ENCODE data around the gene FEN1. TPM values are rescaled to one million over a fixed set of nuclear protein-coding genes. Genes with fewer than 3 reads are reported as not detected.

The FEN1 gene
- total RNA-seq, 4 donors from 2014 or later: 5.0 to 10.2 (median 7.5) TPM

DNA sequence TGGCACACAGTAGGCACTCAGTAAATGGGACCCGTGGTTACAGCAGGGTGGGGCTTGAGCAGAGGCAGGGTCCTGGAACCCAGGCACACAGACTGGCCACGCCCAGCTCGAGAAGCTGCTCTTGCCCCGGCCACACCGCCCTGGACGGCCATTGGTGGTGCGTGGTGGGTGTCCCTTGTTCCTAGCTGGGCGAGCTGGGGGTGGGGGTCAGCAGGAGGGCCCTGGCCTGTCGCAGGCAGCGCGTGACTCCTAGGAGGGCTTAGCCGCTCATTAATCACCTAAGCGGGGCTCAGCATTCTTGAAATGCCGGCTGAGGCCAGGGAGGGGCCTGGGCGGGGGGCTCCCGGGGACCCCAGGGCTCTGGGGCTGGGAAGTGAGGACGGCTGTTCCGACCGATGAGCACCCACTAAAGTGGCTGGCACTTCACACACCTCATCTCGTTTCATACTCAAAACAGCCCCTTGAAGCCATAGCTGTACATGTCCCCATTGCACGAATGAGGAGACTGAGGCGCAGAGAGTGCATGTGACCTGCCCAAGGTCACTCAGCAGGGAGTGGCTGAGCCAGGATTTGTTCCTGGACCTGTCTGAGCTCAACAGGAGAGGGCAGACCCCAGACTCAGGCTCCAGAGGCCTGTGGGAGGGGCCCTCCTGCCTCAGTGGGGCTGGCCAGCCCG lies 28.6 kb upstream of the FEN1 start:
- intact Hi-C loops (cut with DNase I): no loop called here
- Histone ChIP-seq H3K36me3 (no peaks in the 10 kb centered on the region), H3K9me3 (no peaks in the 10 kb centered on the region), H3K27me3 (peaks cover 0 to 49% (median 5%) of the 10 kb centered on the region in 4 donors), H3K27ac (replicated peaks in 1 of 4) (no peak overlapping the region), H3K4me3 (no peak overlapping the region), H3K4me1 (no peaks in the 10 kb centered on the region)
- TF ChIP-seq EP300 (IDR thresholded peaks at IDR 0.05) (no peak), POLR2A (IDR thresholded peaks at IDR 0.05; ENCODE audit: low read depth) (no peak), POLR2AphosphoS5 (IDR thresholded peaks at IDR 0.05) (no peak), CTCF (IDR thresholded peaks at IDR 0.05) (no peak)
- no peak for DNase-seq (ENCODE audit: extremely low spot score)
- WGBS: 61% methylated on average over 9 of the region's 23 CpGs

GRCh38 chr11:61764606-61765260 lies 28.0 kb upstream of the FEN1 start:
- no peak overlapping the region for H3K27ac ChIP-seq (replicated peaks in 1 of 4)
- no peaks in the 10 kb centered on the region for H3K9me3 ChIP-seq
- DNase-seq (ENCODE audit: extremely low spot score): no peak
- no peak overlapping the region for H3K4me3 ChIP-seq
- H3K27me3 ChIP-seq: peaks cover 0 to 49% (median 5%) of the 10 kb centered on the region in 4 donors
- WGBS: 56% methylated on average over 10 of the region's 22 CpGs
- H3K4me1 ChIP-seq: peaks cover 0 to 5% (median 2%) of the 10 kb centered on the region in 4 donors
- no peaks in the 10 kb centered on the region for H3K36me3 ChIP-seq
- intact Hi-C loops (cut with DNase I): no loop called here
- TF ChIP-seq POLR2AphosphoS5 (IDR thresholded peaks at IDR 0.05) (no peak), POLR2A (IDR thresholded peaks at IDR 0.05; ENCODE audit: low read depth) (no peak), CTCF (IDR thresholded peaks at IDR 0.05) (no peak), EP300 (IDR thresholded peaks at IDR 0.05) (no peak)

DNA sequence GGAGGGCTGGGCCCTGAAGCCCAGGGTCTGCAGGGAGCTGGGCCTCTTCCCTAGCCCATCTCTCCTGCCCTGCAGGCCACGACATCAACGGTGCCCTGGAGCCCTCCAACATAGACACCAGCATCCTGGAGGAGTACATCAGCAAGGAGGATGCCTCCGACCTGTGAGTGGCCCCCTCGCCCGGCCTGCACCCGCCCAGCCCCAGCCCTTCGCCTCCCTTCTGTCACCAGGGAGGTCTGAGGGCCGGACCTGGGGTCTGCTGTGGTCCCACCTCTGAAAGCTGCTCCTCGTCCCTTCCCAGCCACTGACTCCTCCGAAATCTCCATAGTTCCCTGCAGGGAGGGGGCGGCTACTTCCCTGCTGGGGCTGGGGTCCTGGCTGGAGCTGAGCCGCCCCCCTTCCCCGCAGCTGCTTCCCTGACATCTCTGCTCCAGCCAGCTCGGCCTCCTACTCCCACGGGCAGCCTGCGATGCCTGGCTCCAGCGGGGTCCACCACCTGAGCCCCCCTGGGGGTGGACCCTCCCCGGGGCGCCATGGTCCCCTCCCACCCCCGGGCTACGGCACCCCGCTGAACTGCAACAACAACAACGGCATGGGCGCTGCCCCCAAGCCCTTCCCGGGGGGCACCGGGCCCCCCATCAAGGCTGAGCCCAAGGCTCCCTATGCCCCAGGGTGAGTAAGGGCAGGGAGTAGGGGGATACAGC lies 27.0 kb upstream of the FEN1 start:
- WGBS: 84% methylated on average over 6 of the region's 26 CpGs
- H3K36me3 ChIP-seq: no peaks in the 10 kb centered on the region

GRCh38 chr11:61766353-61766841 lies 26.3 kb upstream of the FEN1 start:
- H3K4me1 ChIP-seq: peaks cover 0 to 7% (median 3%) of the 10 kb centered on the region in 4 donors
- no peak for TF ChIP-seq CTCF (IDR thresholded peaks at IDR 0.05)
- no peak for TF ChIP-seq POLR2A (IDR thresholded peaks at IDR 0.05; ENCODE audit: low read depth)
- TF ChIP-seq POLR2AphosphoS5 (IDR thresholded peaks at IDR 0.05): no peak
- TF ChIP-seq EP300 (IDR thresholded peaks at IDR 0.05): no peak
- DNase-seq (ENCODE audit: extremely low spot score): no peak
- H3K27ac ChIP-seq (replicated peaks in 1 of 4): no peak overlapping the region
- intact Hi-C loops (cut with DNase I): no loop called here
- no peaks in the 10 kb centered on the region for H3K9me3 ChIP-seq
- H3K36me3 ChIP-seq: no peaks in the 10 kb centered on the region
- WGBS: 61% methylated on average over 10 of the region's 13 CpGs
- H3K27me3 ChIP-seq: peaks cover 0 to 37% (median 5%) of the 10 kb centered on the region in 4 donors
- H3K4me3 ChIP-seq: no peak overlapping the region

More for the DNA sequence above, 27.0 kb upstream of the FEN1 start:
- Histone ChIP-seq H3K27me3 (peaks cover 0 to 44% (median 5%) of the 10 kb centered on the region in 4 donors), H3K4me1 (peaks cover 0 to 7% (median 3%) of the 10 kb centered on the region in 4 donors), H3K4me3 (no peak overlapping the region), H3K9me3 (no peaks in the 10 kb centered on the region), H3K27ac (replicated peaks in 1 of 4) (no peak overlapping the region)
- TF ChIP-seq POLR2AphosphoS5 (IDR thresholded peaks at IDR 0.05) (no peak), CTCF (IDR thresholded peaks at IDR 0.05) (no peak), EP300 (IDR thresholded peaks at IDR 0.05) (no peak), POLR2A (IDR thresholded peaks at IDR 0.05; ENCODE audit: low read depth) (no peak)
- intact Hi-C loops (cut with DNase I): no loop called here
- DNase-seq (ENCODE audit: extremely low spot score): no peak

Data from esophagus muscularis mucosa (tissue), 4 donors.